CD4-positive, alpha-beta T cell treated with Interleukin-6 at 100 ng/mL for 8 hours (primary cell): ENCODE data around the gene ALG12.
"Not testable (repeated sequence)": the region's sequence is repeated elsewhere in the genome, so short reads cannot be mapped to it uniquely, and the experiment has no call there.

ENCODE experiments used
- DNase-seq: peaks from one replicate; pipeline ENCODE4 v3.0.0-alpha.2; 2020; ENCODE audit warnings: mixed read lengths, low spot score

The ALG12 gene

DNA sequence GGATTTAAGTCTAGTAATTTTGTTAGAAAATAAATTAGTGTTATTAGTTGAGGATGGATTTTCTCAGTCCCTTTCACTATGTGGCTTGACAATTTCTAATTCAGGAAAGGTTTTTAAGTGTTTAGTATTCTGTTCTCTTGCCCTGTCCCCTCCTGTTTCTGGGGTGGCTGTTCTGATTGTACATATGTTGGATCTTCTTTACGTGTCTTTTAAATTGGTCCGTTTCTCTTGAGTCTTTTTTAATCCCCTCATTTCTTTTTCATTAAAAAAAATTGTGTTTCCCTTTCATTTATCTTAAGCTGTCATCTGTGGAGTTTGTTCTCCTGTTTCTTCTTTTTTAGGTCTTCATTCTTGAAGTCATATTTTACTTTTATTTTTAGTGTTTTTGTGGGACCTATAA, 52.1 kb downstream of the ALG12 start:
- no peak for DNase-seq

- DNase-seq: no peak
Observed at GRCh38 chr22:49865156-49865555, 53.1 kb downstream of the ALG12 start.

DNA sequence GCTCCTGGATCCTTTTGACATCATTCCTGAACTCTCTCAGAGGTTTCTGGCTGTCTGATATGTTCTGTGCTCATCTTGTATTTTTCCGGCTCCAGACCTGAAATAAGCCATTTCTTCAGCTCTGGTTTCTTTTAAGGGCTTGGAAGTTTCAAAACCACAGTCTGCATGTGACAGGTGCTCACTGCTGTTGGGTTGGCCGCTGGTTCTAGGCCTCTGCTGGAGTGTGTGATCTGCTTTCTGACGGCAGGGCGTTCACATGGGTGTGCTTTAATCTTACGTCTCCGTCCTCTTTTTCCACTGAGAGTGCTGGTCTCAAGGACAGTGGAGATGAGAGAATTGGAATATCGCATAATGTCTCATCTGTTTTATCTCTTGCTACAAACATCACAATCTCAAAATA, 54.3 kb downstream of the ALG12 start:
- no peak for DNase-seq

DNA sequence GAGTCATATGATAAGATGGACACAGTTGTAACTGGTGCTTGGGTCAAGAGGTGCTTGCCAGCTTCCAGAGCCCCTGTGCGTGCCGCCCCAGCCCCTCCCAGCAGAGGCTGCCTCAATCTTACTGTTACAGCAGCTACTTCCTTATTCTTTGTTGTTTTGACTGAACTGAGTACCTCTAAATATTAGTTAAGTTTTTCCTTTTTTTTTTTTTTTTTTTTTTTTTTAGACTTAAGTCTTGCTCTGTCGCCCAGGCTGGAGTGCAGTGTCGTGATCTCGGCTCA, 55.8 kb downstream of the ALG12 start:
- no peak for DNase-seq

GRCh38 chr22:49861642-49862495, 56.4 kb downstream of the ALG12 start:
- DNase-seq: no peak

DNA sequence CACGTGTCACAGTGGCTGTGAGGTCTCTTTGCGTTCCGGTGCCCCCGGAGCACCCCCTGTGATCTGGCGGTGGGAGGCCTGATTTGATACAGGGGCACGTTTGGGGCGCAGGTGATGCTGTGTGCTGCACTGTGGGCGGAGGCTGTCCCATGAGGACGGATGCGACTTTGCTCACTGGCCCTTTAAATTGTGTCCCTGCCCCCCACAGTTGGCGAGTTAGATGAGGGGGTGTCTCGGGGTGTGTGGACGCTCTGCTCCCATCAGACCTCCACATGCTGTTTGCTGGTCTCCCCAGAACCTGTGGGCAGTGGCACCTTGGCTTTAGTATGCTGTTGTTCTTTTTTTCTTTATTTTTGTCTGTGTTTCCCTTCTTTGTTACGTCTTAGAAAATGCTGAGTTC, 59.4 kb downstream of the ALG12 start:
- DNase-seq: no peak

- DNase-seq: no peak
Observed at GRCh38 chr22:49856766-49857618, 61.2 kb downstream of the ALG12 start.

DNA sequence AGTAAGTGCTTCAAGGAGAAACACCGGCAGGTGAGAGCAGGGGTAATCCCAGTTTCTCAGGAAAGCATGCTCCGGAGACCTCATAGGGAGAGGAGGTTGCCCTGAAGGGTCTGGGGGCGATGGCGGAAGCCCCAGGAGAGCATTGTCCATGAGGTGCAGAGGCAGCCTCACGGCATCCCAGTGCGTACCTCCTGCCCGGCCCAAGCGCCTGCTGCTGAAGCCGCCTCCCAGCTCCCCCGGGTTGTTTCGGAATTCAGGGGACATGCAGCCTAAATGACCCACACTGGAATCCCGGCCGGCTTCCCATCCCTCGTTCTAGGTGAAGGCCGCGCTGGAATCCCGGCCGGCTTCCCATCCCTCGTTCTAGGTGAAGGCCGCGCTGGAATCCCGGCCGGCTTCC, 61.9 kb downstream of the ALG12 start:
- DNase-seq: no peak

DNA sequence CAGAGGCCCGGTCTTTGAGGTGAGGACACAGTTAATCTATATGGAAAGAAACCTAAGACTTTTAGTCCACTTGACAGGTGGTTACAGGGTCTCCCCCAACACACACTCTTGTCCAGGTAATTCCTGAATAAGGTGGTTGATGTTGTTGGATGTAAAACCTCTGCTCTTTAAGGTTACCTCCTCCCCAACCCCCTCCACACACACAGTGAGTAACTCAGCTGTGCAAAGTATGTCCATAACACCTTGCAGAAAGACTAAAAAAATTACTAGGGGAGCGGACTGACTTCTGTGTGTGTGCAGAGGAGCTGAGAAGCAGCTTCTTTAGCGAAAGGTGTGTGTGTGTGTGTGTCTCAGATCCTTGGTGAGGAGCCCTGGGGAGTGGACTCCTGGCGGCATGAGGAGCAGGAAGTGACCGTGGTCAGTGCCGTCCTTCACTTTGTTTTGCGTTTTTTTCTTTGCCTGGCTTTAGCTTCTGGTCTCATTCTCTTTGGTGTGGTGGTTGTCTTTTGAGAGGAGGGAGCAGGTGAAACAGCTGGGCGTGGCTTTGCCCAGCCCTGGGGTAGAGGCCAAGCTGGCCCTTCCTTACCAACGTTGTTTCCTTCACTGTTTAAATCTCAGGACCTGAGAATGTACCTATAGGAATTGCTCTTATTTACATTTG, 62.9 kb downstream of the ALG12 start:
- no peak for DNase-seq

GRCh38 chr22:49853981-49854831, 64.0 kb downstream of the ALG12 start:
- DNase-seq: no peak

DNA sequence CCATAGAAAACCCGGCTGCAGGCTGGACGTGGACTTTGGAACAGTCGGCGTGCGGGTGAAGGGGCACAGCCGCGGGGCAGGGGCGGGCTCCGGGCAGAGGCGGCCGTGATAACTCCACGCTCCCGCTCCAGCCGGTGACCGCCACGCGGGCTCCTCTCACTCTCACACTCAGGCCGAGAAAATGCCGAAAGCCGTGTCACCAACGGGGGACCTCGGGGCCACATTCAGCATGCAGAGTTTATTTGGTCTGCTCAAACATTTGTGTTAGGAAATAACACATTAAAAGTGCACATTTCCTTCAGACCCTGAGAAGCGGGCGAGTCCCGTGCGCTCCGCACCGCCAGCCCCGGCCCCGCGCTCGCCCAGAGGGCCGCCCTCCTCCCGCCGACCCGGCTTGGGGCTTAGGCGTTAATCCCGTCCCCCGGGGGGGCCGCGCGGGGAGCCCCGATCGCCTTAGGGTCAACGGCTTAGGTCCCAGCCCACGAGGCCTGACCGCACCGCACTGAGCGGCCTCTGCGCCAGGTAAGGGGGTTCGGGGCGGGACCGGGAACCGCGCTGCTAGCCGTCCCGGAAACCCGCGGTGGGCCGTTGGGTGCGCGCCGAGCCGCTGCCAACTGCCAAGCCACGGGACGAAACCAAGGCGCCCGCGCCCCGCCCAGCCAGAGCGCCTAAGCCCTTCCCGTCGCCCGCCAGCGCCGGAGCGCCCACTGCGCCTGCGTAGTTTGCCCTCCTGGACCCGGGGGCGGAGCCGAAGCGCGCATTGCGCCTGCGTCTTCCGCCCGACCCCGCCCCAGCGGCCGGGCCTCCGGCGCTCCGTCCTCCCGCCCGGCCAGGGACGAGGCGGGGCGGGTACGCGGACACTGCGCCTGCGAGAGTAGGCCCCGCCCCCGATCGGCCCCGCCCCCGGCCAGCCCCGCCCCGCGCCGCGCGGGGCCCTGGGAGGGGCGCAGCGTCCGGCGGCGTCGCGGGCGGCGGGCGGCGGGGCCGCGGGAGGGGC, 65.0 kb downstream of the ALG12 start, which contains the start of gene ZBED4:
TSS of gene ZBED4 (plus strand) at position 947 of the 997 bp plus-strand sequence. CDS start 29,819 bp downstream, outside the sequence.
- DNase-seq: peak; percentile 98

GRCh38 chr22:49852568-49852897, 65.7 kb downstream of the ALG12 start:
- not testable (repeated sequence) for DNase-seq

- DNase-seq: no peak
Observed at GRCh38 chr22:49850959-49851802, 67.1 kb downstream of the ALG12 start.
